GM19099 (cell line): ENCODE measurements around the gene MAP3K2.

Source experiments
- POLR2A ChIP-seq: IDR thresholded peaks from 3 replicates; pipeline ENCODE4 v1.6.1; 2011; ENCODE audit warnings: low read depth; ENCODE audit not compliant: insufficient read length; ENCODE audit errors: extremely low read depth

Gene MAP3K2

DNA sequence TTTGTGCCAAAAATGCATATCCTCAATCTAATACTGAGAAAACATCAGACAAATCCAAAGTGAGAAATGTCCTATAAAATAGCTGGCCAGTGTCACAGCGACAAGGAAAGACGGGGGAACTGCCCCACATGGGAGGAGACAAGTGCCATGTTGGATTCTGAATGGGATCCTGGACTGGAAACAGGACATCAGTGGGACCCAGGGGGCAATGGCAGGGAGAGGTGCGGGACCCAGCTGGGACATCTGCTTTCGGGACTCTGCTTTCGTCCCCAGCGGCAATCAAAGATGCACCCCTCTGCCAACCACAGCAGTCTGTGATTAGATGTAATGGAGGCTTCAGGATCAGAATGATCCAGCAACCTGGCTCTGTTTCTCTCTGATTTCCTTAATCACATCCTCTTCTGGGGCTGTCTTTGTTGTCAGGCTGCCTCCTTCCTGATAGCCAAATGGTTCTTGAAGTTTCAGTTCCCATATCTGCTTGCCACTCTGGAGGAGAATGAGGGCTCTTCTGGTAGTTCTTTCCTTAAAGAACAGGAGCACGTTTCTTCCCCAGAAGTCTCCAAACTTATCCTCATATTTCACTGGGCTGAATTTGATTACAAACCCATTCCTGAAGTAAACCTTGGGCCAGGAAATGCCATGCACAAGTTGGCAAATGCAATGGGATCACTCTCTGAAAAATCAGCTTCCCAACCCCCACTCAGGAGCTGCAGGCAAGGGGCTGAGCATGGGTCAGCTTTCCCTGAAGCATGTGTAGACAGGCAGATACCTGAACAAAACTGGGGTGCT lies 16.9 kb upstream of the MAP3K2 start:
- no peak for TF ChIP-seq POLR2A

DNA sequence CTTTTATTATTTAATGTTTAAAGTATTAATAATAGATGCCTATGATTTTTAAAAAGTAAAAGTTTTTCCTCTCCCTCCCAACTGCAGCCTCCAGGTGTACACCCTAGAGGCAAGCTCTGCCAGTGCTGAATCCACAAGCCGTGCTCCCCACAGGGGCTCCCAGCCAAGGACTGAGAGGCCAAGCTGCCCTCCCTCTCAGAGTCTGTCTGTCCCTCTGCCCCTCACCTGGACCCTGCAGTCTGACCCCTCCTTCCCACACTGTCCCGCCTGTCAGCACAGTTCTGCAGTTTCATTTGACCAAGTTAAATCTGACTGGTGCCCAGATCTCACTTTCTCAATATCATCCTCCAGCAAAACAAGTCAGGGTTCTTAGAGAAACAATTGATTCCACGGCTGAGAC lies 15.7 kb upstream of the MAP3K2 start:
- TF ChIP-seq POLR2A: no peak

DNA sequence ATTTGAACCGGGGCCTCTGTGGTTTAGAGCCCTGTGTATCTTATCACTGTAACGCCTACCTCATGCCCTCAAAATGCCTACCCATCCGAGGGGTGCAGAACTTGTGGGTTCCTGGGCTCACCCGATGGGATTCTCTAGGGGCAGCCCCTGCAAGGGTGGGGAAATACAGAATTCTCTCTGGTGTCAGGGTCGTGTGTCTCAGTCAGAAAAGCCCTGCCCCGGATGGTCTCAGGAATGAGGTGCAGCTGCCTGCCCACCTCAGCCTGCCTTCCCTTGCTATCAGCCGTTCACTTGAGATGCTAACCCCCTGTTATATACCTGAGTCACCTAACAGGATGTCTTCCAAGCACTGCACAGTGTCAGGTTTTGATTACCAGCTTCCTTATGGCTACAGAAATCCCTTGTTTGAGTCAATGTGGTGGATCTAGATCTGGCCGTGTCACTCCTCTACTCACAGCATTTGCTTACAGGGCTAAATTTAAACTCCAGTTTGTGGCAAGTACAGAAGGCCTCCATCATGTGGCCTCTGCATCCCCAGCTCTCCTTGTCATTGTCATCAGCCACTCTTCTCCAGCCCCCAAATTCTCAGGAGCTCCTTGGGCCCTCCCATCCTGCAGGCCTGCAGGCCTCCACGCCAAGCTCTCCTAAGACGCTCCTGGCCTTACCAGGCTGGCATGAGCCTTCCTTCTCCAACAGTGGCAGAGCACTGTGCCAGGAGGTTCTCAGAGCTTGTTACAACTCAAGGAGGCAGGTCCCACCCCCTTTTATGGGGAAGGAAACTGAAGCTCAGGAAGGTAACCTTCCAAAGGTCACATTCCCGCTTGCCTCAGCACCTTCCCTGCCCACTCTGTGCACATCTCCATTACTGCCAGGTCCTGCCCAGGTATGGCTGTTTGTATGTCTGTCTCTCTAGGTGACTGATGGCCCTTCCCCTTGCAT lies 14.3 kb upstream of the MAP3K2 start:
- TF ChIP-seq POLR2A: no peak

DNA sequence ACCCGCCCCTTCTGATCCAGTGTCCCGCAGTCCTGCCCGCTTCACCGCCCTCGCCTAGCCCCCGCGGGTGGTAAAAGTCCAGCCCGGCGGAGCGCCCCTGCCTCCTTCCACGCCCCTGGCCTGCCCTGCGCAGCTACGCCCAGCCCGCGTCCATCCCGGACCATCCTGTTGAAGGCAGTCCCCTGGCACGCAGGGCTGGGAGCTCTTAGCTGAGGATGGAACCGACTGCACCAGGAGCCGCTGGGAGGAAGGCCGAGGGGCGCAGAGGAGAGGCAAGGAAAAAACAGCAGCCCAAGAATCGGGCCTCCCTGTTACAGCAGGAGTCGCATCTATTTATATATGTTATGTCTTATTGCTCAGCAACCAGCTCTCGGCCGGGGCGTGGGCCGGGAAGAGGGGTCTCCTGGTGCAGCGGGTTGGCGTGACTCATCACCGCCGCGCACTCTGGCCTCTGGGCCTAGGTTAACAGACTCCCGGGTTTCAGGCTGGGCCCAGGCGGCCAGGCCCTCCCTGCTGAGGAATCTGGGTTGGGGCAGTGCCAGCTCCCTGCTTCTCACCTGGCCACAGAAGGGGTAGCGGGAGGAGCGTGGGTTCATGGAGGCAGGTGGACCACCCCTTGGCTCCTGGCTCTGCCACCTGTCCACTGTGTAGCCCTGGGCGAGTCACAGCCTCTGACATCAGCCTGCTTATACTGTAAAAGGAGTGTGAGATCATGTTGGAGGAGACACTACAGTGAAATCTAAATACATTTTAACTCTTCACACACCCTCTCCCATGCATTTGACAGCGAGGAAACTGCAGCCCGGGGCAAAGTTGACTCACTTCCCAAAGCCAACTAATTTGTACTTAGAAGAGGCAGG lies 13.4 kb upstream of the MAP3K2 start:
- TF ChIP-seq POLR2A: no peak

DNA sequence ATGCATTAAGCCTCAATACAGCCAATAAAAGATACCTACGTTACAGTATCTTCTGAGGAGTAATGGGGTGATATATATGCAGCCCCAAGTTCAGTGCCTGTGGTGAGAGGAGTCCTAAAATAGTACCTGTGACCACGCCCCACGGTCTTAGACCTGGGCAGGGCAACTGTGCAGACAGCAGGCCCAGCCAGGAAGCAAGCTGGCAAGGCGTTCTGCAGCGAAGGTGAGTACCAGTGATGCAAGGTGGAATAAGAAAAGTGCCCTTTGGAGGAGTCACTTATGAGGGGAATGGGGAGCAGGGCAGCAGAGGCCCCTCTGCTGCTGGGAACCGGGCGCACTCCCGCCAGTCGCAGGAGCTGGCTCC lies 12.7 kb upstream of the MAP3K2 start:
- no peak for TF ChIP-seq POLR2A

DNA sequence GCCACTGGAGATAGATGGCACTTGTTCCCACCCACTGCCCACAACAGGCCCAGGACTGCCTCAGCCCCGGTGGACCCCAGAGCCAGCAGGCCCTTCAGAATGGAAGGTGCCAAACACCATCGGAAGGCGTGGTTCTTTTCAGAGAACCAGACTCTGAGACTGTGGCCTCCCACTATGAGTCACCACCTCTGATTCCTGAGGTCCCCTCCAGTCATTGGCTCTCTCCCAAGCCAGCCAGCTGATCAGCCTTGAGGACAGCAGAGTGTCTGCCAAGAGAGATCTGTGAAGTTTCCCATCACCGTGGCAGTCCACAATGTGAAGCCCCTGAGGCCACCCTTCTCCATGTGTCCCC lies 10.4 kb upstream of the MAP3K2 start:
- no peak for TF ChIP-seq POLR2A

DNA sequence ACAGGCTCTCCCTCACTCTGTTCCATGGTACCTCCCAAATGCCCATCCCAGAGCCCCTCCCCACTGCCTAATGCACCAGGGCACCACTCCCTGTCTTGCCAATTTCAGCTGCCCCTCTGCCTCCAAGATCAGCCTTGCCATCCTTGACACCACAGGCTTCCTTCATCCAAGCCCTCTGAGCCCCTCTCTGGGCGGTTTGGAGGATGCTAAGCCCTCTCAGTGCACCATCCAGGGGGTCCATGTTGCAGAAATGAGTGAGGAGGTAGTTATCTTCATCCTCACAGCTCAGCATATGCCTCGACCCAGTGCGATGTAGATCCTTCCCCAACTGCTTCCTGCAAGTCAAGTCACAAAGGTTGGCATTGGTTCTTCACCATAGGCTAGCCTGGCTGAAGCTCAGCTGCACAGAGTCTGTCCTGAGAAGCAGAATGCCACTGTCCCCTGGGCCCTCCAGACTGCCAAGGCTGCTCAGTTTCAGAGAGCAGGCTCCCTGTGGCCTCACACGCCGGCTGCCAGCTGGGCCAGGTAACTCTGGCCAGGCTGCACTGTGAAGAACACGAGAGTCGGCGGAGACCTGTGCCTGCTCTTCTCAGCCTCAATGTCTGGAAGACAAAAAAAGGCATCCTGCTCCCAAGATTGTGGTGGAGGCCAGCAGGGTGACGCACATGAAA lies 9.9 kb upstream of the MAP3K2 start:
- no peak for TF ChIP-seq POLR2A

DNA sequence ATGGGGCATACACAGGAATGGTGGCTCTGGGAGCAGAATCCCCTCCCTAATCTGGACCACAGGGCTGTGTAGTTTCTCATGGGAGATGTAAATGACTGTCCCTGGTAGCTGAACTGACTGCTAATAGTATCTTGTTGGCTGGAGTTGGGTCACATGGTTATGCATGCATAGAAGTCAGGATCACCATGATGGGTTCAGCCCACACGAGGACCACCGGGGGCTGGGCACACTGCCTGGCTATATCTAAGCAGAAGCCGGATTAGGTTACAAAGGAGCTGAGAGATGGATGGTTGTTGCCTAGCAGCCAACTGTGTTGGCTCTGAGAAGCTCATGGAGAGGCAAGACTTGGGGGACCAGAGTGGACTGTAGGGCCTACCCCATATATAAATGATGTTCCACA lies 6.7 kb upstream of the MAP3K2 start:
- no peak for TF ChIP-seq POLR2A

DNA sequence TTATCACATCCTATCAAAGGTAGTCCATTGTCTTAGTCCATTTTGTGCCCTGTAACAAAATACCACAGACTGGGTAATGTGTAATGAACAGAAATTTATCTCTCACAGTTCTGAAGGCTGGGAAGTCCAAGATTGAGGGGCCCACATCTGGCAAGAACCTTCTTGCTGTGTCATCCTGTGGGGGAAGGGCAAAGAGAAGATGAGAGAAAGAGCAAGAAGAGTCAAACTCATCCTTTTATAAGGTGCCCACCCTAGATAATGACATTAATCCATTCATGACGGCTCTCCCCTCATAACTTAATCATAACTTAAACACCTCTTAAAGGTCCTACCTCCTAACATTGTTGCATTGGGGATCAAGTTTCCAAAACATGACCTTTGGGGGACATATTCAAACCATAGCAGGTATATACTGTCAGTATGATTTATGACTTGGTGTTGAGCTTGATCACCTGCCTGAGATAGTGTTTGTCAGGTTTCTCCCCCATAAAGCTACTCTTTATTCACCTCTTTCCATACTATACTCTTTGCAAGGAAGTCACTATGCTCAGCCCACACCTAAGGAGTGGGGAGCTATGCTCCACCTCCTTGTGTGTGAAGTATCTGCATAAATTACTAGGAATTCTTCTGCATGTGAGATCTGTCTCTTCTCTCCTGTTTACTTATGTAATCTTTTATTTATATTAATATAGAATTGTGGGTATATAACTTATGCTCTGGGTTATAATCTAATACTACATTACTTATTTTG lies 5.2 kb upstream of the MAP3K2 start:
- no peak for TF ChIP-seq POLR2A

DNA sequence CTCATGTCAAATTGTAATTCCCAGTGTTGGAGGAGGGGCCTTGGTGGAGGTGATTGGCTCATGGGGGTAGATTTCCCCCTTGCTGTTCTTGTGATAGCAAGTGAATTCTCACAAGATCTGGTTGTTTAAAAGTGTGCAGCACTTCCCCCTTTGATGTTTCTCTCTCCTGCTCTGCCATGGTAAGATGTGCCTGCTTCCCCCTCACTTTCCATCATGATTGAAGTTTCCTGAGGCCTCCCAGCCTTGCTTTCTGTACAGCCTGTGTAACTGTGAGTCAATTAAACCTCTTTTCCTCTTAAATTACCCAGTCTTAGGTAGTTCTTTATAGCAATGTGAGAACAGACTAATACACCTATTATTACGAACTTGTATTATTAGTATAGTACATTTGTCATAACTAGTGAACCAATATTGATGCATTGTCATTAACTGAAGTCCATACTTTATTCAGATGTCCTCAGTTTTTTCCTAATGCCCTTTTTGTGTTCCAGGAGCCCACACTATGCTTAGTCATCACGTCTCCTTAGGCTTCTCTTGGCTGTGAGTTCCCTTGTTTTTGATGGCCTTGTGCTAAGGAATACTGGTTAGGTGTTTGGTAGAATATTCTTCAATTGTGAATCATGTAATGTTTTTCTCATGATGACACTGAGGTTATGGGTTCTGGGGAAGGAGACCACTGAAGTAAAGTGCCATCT lies 4.5 kb upstream of the MAP3K2 start:
- TF ChIP-seq POLR2A: no peak

DNA sequence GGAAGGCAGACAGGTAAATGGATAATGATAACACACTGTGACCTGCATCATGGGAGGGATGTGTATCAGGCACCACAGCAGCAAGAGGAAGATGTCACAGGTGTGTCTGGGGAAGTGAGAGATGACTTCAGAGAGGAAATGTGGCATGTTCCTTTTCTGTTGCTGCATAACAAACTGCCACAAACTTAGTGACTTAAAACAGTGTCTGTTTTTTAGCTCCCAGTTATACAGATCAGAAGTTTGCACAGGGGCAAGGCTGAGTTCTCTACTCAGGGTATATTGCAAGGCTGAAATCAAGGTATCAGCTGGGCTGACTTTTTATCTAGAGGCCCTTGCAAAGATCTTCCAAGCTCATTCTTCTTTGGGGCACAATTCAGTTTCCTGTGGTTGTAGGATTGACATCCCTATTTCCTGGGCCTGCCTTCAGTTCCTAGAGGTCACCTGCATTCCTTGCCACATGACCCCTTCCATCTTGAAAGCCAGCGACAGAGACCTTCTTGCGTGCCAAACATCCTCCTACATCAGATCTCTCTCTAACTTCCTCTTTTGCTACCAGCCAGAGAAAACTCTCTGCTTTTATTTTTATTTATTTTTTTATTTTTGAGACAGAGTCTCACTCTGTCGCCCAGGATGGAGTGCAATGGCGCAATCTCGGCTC lies 2.1 kb upstream of the MAP3K2 start:
- no peak for TF ChIP-seq POLR2A

DNA sequence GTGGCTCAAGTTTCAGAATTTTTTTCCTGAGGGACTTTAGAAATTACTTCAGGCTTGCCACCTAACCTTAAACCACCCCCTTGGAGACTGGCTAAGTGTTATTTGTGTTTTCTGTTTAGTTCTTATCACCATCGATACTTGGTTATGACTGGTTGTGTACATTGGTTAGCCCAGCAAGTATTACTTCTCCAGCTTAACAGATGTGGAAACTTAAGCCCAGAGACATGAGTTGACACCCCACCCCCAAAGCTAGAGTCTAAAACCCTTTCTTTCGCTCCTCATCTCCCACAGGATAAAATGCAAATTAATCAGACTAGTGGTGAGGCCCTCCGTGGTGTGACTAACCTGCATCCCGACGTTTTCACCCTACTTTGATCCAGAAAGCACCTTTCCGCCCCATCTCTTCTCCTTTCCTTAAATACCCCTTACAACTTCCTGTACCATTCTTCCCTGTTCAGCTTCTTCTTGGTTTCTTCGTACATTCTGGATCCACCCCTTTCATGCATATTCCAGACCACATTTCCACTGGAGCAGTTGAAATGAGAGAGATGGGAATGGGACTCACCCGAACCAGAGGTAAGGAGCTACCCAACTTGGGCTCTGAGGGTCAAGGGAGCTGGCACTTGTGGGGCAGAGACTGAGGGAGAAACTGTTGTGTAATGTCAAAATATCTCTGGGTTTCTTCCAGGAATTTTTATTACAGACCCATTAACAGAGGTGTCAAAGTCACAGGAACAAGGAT lies 819 bp upstream of the MAP3K2 start:
- TF ChIP-seq POLR2A: no peak
